HG02763 (cell line): ENCODE results near the gene PRXL2A.
A peak's percentile ranks its signal among the peaks of the same experiment; 100 is the strongest.

Experiments
- ATAC-seq: cut with Tn5 transposase; IDR thresholded peaks from one replicate; pipeline ENCODE4 v1.9.1; 2021; ENCODE audit warnings: mild to moderate bottlenecking, moderate library complexity; ENCODE audit not compliant: unreplicated experiment

Gene PRXL2A

DNA sequence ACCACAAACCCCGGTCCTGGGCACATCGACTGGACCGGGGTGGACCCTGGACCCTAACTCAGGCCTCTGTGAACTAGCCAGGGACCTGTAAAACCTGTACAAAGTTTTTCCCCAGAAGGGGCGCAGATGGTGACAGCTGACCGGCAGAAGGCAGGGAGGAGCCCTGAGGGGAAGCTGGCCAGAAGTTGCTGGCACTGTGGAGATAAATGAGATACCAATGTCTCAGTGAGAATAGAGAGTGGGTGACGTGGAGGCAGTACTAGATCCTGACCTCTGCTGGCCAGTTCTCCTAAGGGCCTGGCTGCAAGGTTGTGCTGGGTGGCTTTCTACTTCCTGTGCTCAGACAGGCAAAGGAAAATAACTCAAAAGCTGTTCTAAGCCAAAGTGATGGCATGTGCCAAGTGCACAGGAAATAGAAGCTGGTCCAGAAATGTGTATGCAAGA lies 35.2 kb downstream of the PRXL2A start:
- peak; percentile 37 for ATAC-seq

DNA sequence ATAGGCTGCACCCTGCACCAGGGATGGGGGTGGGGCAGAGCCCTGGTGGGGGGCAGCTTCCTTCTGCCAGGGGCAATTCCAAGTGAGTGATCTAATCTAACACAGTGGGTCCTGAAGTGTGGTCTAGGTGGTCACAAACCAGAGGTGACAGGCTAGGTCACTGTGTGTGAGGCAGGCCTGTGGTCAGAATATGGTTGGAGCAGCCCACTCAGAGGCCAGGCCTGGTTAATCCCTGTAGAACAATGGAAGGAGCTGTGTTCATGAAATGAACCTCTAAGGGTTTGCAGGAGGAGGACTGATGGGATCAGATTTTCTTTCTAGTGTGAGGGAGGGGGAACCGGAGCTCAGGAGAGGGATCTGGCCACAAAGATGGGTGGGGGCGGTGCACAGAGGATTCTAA lies 35.8 kb downstream of the PRXL2A start:
- no peak for ATAC-seq

DNA sequence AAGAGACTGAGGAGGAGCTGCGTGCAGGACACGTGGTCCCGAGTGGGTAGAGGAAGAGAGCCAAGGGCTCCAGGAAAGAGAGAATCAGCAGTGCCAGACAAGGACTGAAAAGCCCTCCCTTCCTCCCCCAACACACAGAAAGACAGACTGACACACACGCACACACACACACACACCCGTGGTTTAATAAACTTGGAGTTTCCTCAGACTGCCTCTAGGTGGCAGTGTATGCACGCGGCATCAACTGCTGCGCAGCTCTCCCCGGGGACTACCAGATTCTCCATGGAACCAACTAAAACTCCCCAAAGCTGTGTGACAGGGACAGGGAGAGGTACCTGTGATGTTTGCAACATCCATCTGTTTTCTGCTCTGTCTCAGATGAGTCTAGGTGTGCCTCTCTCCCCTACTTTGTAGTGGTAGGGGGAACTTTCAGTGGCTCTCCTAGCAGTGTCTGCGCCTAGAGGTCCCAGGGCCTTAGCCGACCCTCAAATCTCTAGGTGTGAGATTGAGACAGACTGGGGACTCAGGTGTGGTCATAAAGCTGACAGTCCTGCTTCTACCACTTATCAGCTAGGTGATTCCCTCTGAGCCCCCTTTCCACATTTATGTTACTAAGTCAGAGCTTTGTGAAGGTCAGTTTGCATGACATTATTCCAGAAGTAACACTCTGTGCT lies 36.4 kb downstream of the PRXL2A start:
- ATAC-seq, result peak; percentile 63

GRCh38 chr10:80447436-80448190 lies 39.3 kb downstream of the PRXL2A start:
- ATAC-seq, result no peak

DNA sequence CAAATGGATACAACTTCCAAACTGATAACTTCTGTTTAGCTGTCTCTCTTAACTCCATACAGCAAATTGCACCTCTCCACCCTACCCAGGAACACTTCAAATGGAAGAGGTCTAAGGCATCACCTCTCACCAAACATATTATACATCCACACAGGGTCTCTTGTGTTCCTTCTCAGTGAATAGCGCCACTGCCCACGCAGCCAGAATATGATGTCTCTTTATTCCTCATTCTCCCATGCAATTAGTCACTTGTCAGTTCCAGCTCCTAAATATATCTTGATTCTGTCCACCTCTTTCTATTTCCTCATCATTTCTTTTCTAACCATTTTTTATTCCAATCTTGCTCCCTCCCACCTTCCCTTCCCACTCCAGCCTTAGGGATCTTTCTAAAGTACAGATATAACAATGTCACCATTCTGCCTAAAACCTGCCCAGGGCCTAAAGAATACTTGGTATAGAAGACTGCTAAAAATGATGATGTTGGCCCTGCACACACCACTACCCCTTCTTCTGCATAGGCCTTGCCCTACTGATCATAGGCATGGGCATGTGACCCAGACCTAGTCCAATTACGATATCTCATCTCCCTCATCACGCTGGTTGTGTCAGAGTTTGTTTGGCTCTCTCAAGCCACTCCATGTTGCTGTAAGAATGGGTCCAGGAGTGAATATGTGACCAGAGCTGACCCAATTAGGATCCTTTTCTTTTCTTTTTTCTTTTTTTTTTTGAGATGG lies 40.0 kb downstream of the PRXL2A start:
- no peak for ATAC-seq

DNA sequence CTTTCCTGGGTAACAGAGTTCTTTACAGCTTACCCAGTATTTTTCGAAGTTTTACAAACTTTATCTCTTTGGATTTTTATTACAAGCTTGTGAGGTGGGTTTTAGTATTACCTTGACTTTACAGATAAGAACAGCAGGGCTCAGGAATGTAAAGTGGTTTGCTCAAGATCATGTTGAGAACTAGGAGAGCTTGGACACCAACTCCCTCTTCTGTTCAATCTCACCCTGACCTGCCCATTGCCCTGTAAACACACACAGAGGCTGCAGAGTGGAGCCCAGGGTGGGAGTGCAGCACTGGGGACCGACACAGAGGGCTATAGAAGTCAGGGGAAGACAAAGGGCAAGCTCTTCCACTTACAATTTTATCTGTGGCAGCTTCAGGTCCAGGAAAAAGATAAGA lies 41.2 kb downstream of the PRXL2A start:
- no peak for ATAC-seq

DNA sequence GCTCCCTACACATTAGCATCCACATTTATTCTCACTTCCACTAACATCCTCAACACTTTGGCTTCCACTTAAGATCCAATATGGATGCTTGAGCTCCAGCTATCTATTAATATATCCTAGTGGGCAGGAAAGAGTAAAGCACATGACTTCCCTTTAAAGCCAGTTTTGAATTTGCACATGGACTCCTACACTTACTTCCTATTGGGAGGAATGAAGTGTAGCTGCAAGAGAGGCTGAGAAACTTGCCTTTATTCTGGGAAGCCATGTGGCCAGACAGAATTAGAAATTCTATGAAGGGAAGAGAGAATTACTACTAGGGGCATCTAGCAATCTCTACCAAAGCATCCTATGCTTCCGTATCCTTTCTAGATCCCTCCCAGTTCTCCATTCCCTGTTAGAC lies 42.8 kb downstream of the PRXL2A start:
- no peak for ATAC-seq

DNA sequence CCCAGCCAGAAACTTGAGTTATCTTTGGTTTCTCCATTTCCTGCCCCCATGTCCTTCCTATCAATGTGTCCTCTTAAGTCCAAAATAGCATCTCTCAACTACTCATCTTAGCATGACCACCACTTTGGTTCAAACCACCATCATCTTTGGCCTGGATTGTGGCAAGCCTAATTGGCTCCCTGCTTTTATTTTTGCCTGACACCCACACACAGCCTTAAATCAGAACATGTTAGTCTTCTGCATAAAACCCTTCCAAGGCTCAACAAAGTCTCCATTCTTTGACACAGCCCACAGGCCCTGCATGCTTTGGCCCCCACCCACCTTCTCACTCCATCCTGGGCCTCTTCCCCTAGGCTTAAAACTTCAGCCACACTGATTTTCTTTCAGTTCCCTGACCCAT lies 43.7 kb downstream of the PRXL2A start:
- no peak for ATAC-seq

- no peak for ATAC-seq
Measured at GRCh38 chr10:80452640-80453039, 44.3 kb downstream of the PRXL2A start.

GRCh38 chr10:80453056-80453841 lies 44.9 kb downstream of the PRXL2A start:
- ATAC-seq, result no peak

DNA sequence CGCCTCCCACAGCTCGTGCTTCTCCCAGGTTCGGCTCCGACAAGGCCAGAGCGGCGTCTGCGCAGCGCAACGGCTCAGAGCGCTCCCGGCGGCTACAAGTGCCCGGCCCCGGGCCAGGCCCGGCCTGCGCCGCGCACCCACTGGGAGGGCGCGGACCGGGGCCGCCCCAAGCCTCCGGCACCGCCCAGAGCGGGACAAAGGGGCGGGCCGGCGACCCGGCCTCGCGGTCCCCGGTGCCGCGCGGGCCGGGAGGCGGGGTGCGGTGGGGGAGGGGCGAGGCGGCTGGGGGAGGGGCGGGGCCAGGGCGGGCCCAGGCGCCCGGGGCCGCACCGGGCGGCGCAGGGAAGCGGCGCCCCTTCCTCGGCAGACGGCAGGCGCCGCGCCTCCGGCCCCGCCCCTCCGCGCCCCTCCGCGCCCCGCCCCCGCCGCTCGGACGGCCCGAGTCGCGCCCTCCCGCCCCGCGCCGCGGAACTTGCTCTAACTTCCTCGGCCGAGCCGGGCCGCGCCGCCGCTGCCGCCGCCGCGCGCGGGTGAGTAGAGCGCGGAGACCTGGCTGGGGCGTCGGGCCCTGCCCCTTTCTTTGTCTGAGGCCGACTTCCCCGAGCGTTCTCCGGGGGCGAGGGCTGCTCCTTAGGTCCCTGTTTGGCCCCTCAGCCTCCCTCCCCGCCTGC lies 45.6 kb downstream of the PRXL2A start, which contains the start of gene TSPAN14:
TSPAN14 (plus strand) TSS at position 469 of the 671 bp plus-strand sequence. CDS start 34,924 bp downstream, outside the sequence.
- peak; percentile 69 for ATAC-seq

DNA sequence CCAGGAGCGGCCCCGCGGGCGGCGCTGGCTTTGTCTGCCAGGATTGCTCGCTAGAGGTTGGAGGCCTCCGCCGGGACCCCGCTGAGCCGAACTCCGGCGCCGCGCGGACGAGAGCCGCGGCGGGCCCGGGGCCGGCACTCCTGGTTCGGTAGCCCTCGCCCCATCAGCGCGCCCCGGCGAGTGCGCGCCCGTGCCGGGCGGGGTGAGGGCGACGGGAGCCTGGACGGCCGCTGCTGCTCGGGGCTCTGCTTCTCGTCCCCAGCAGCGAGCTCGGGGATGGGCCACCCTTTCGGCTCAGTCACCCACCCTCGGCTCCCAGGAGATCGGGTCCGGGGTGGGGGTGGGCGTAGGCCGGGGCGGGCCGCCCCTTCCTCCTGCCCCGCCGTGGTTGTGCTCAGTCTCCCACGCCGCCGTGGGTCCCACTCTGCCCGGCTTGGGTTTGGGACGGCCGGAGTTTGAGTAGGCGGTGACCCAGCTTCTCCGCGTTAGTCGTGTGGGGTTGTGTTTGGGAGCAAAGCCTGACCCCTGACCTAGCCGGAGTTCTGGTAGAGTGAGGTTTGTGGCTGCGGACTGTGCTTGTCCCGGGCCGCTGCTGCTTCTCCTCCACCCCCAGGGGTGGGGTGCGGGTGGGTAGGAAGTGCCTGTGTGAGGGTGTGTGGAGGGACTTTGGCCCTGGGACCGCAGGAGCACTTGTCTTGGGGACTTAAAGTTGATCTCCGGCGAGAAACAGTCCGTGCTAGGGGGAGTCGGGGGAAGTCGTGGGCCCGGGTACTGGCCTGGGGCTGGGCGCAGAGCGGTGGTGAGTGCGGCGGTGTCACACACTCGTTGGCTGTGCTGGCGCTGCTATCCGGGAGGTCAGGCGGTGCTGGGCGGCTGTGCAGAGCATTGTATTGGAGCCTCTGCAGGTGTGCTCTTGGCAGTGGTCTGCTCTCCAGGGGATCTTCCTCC lies 46.4 kb downstream of the PRXL2A start:
- peak; percentile 22 for ATAC-seq

GRCh38 chr10:80455461-80456349 lies 47.4 kb downstream of the PRXL2A start:
- no peak for ATAC-seq

DNA sequence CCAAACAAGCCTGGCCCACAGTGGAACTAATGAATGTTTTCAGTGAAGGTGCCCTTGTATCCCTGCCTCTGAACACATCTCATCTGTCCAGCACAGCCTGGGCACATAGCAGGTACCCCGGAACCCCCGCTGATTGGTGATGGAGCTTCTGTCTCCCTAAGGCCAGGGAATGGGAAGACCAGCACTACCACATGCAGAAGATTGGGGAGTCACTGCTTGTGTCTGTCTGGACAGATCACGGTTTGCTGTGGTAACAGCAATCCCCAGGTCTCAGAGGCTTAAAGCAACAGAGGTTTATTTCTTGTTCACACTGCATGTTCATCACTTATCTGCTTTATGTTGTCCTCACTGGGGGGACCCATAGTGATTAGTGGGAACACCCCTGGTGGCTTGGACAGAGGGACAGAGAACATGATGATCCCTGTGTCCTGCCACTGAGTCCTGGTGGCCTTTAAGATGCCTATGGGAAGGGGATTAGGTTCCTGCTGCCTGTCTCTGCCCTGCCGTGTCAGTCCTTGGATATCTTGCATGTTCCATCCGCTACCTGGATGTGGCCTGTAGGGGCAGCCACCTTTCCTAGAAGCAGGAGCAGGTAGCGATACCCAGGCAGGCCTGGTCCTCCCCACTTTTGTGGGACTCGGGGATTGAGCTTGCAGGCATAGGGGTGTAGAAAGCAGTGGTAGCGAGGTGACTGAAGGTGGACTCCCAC lies 49.4 kb downstream of the PRXL2A start:
- no peak for ATAC-seq

DNA sequence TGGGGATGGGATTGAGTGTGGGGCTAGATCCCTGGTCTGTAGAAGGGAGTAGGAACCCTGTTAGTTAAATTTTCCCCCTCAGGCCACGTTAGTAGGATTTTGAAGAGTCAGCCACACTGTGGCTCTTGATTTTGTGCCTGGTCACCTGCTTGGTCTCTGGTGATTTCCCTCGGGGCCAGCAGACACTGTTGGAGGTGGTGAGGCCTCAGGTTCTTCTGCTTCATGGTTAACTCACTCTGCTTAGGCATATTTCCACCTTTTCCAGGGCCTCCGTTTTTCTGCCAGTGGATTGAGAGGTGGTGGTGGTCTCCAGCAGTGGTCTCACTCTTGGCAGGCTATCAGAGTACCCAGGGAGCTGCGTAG lies 49.9 kb downstream of the PRXL2A start:
- ATAC-seq, result no peak

DNA sequence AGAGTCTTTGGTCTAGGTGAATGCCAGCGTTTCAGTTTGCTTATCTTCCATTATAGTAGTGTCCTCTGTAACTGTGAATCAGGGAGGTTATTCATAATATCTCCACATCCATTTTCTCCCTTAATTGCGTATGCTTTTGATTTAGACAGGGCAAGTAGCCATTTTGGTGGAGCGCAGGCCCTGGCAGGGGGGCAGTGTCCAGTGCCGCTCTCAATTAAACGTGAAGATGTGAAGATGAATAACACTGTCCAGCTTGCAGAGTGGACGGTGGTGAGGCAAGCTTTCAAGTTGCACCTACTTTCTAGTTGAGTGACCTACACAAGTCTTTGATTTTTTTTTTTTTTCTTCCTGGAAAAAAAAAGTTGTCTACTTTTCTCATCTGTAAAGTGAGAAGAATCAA lies 50.3 kb downstream of the PRXL2A start:
- ATAC-seq, result no peak

- ATAC-seq, result peak; percentile 44
Measured at GRCh38 chr10:80459047-80459865, 50.9 kb downstream of the PRXL2A start.
